Measurements from ENCODE around the gene HERC3.
A peak's percentile ranks its signal among the peaks of the same experiment; 100 is the strongest.
"Not testable (repeated sequence)": the region's sequence is repeated elsewhere in the genome, so short reads cannot be mapped to it uniquely, and the experiment has no call there.

The HERC3 gene

GRCh38 chr4:88609387-88609786, 17.1 kb downstream of the HERC3 start:
- DNase-seq, result no peak

DNA sequence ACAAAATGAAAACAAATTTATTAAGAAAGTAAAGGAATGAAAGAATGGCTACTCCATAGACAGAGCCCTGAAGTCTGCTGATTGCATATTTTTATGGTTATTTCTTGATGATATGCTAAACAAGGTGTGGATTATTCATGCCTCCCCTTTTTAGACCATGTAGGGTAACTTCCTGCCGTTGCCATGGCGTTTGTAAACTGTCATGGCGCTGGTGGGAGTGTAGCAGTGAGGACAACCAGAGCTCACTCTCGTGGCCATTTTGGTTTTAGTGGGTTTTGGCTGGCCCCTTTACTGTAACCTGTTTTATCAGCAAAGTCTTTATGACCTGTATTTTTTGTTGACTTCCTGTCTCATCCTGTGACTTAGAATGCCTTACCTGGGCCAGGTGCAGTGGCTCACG, 17.5 kb downstream of the HERC3 start:
- not testable (repeated sequence) for DNase-seq

- peak; percentile 39 for DNase-seq
Measured at GRCh38 chr4:88610771-88611170, 18.5 kb downstream of the HERC3 start.

DNA sequence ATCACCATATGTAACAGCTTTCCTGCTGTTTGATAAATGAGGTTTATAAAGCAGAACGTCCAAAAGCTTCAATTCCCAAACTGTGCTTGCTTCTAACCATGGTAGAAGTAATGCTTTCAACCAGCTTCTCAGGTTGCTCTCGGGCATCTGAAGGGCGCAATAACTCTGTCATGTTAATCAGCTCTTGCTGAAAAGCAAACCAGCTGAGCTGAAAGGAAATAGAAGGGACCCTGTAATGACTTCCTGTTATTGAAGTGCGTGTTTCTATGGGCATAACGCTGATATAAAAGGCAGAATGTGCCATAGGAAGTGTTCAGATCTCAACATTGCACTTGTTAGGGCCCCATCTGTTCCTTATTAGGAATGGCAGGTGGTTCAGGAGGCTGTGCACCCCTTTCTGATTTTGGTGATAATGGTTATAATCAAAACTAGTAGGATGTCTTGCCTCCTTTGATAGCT, 21.2 kb downstream of the HERC3 start:
- no peak for DNase-seq

GRCh38 chr4:88614058-88614457, 21.8 kb downstream of the HERC3 start:
- DNase-seq, result no peak

GRCh38 chr4:88616275-88617150, 24.2 kb downstream of the HERC3 start:
- no peak for DNase-seq

DNA sequence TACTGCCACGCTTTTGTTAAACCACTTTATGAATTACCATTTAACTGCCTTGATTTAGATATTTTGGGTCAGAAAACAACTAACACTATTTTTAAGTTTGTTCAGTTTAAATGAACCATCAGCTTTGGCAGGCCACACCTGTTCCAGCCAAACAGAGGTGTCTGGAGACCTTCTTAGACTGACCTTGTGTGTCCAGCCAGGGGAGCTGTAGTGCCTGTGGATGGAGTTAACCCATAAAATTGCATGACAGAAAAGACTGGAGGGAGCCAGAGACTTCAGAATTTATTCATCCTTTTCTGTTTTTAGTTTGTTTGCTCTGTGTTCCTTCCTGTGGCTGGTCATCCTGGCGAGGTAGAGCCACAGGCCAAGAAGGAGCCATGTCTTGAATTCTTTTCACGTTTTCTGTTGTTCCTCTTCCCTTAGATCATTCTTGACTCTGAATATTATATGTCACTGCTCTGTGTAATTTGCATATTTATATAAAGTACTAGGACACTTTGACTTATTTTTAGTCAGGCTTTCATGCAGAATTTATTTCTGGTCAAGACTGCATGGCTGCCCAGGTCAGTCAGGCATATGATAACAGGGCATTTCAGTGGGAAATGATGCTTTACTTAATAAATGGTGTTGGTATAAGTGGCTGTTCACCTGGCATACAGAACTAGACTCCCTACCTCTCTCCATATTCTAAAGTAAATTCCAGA, 26.7 kb downstream of the HERC3 start:
- DNase-seq, result no peak

GRCh38 chr4:88619971-88620370, 27.7 kb downstream of the HERC3 start:
- DNase-seq, result no peak

- DNase-seq, result no peak
Measured at GRCh38 chr4:88621763-88622327, 29.6 kb downstream of the HERC3 start.

- no peak for DNase-seq
Measured at GRCh38 chr4:88623097-88623496, 30.8 kb downstream of the HERC3 start.

- peak; percentile 23 for DNase-seq
Measured at GRCh38 chr4:88628746-88629145, 36.5 kb downstream of the HERC3 start.

- no peak for DNase-seq
Measured at GRCh38 chr4:88629826-88630225, 37.5 kb downstream of the HERC3 start.

- DNase-seq, result no peak
Measured at GRCh38 chr4:88630756-88631155, 38.5 kb downstream of the HERC3 start.

GRCh38 chr4:88643932-88644331, 51.7 kb downstream of the HERC3 start:
- no peak for DNase-seq

- DNase-seq, result no peak
Measured at GRCh38 chr4:88645994-88646393, 53.7 kb downstream of the HERC3 start.

DNA sequence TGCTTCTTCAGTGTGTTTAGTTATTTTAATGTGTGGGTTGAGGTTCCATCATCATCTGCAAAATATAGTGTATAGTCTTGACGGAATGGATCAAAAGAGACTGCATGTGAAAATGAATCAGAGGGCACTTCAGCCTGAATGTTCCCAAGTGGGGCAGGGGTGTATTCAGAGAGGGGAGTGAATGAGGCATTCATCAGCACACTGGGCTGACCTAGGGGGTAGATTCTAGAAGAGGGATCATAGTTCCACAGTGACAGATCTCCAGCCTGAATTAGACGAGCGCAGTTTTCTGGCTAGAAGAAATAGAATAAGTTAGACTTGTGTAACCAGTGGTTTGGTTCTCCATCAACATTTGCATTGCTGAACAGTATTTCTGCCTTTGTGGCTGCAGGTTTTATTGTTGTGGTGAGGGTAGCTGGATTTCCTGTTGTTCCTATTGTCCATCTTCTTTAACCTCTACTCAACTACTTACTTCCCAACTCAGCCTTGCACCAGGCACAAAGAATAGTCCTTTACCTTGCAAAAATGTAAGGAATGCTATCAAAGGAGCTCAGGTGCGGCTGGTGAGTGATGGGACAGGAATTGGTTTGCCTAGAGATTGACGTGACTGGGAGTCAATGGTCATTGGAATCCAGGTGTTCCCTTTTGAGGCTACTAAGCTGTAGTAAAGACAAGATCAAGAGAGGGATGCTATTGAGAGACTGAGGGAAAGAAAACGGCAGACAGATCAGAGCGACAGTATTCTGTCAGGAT, 54.4 kb downstream of the HERC3 start:
- no peak for DNase-seq

- DNase-seq, result no peak
Measured at GRCh38 chr4:88649716-88650115, 57.4 kb downstream of the HERC3 start.

- DNase-seq, result no peak
Measured at GRCh38 chr4:88653371-88653946, 61.2 kb downstream of the HERC3 start.

DNA sequence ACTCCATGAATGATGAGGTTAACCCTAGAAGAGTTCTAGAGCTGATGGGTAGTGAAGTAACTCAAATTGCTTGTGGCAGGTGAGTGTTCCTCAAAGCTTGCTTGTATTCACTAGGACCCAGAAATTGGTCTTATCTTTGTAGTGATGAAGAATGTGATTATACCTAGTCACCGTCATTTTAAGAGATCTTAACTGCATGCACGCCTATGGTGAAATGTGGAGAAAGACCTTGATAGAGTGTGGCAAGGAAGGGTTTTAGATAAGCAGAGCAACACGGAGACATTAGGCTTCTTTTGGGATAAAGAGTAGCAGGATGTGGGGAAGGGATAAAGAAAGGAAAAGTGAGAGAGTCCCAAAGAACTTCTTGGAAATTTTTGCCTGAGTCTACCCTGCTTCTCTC, 62.9 kb downstream of the HERC3 start:
- DNase-seq, result no peak

- DNase-seq, result peak; percentile 63
Measured at GRCh38 chr4:88659055-88659889, 67.0 kb downstream of the HERC3 start.

DNA sequence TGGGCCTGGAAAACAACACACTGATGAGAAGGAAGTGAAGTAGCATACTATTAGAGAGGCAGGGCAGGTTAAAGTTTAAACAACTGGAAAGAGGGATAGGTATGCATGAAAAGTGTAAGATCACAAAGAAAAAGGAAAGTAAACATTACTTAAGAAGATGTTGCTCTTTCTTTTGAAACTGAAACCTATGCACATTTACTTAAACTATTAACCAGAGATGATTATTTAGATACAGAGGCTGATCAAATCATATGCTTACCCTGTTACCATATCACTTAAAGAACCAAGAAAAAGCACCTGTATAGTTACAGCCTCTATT, 67.6 kb downstream of the HERC3 start:
- no peak for DNase-seq

Measured in midbrain (tissue), 1 donor.